ENCODE measurements around the gene EPHB1. TPM values are rescaled to one million over a fixed set of nuclear protein-coding genes. Genes with fewer than 3 reads are reported as not detected.
"Not testable (repeated sequence)": the region's sequence is repeated elsewhere in the genome, so short reads cannot be mapped to it uniquely, and the experiment has no call there.

Gene EPHB1
- polyA plus RNA-seq, 3 donors, result 0.06 to 0.55 TPM; not detected in 1

GRCh38 chr3:135109681-135110080 lies 314.6 kb downstream of the EPHB1 start:
- intact Hi-C loops (cut with micrococcal nuclease), result no loop called here
- H3K9me3 ChIP-seq (replicated peaks in 1 of 2; ENCODE audit: control insufficient read depth in 1 of 2, insufficient read depth in 1 of 2, low read length in 2 of 2), result no peaks in the 10 kb centered on the region
- H3K36me3 ChIP-seq (replicated peaks in 1 of 2; ENCODE audit: control insufficient read depth in 1 of 2, insufficient read depth in 2 of 2, low read length in 2 of 2), result no peaks in the 10 kb centered on the region
- no peaks in the 10 kb centered on the region for H3K4me1 ChIP-seq (ENCODE audit: control insufficient read depth in 1 of 2, insufficient read depth in 2 of 2, low read length in 2 of 2)
- Mint-ChIP-seq H3K36me3 (no peaks in the 10 kb centered on the region), H3K4me3 (no peak overlapping the region), H3K9me3 (peaks cover 0 to 8% (median 0%) of the 10 kb centered on the region in 7 donors), H3K27ac (no peak overlapping the region), H3K27me3 (ENCODE audit: low read depth in 3 of 3) (peaks cover 0 to 7% (median 2%) of the 10 kb centered on the region in 3 donors), H3K4me1 (no peaks in the 10 kb centered on the region)
- no peak overlapping the region for H3K4me3 ChIP-seq (replicated peaks in 1 of 3; ENCODE audit: low read depth in 2 of 3, low read length in 3 of 3)
- no peak overlapping the region for H3K9ac ChIP-seq (ENCODE audit: insufficient read depth, low read length, poor library complexity, severe bottlenecking)
- no peak for DNase-seq
- no peak overlapping the region for H3K4me2 ChIP-seq (replicated peaks; ENCODE audit: extremely low read depth, low read length, poor library complexity, severe bottlenecking)
- TF ChIP-seq, protein P1, sequence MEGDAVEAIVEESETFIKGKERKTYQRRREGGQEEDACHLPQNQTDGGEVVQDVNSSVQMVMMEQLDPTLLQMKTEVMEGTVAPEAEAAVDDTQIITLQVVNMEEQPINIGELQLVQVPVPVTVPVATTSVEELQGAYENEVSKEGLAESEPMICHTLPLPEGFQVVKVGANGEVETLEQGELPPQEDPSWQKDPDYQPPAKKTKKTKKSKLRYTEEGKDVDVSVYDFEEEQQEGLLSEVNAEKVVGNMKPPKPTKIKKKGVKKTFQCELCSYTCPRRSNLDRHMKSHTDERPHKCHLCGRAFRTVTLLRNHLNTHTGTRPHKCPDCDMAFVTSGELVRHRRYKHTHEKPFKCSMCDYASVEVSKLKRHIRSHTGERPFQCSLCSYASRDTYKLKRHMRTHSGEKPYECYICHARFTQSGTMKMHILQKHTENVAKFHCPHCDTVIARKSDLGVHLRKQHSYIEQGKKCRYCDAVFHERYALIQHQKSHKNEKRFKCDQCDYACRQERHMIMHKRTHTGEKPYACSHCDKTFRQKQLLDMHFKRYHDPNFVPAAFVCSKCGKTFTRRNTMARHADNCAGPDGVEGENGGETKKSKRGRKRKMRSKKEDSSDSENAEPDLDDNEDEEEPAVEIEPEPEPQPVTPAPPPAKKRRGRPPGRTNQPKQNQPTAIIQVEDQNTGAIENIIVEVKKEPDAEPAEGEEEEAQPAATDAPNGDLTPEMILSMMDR (IDR thresholded peaks at IDR 0.05), result no peak
- H3K27me3 ChIP-seq (ENCODE audit: control insufficient read depth in 2 of 2, insufficient read depth in 2 of 2, low read length in 2 of 2), result no peaks in the 10 kb centered on the region
- H3K79me2 ChIP-seq (ENCODE audit: insufficient read depth, low read length), result no peaks in the 10 kb centered on the region
- no peak overlapping the region for H2AFZ ChIP-seq (ENCODE audit: insufficient read depth, low read depth, low read length, poor library complexity, severe bottlenecking)
- H4K20me1 ChIP-seq (ENCODE audit: insufficient read depth, low read length), result no peaks in the 10 kb centered on the region
- H3K27ac ChIP-seq (ENCODE audit: low read depth in 1 of 2, low read length in 2 of 2), result no peak overlapping the region
- WGBS (ENCODE audit: insufficient coverage), result 71% methylated on average over 5 of the region's 8 CpGs

GRCh38 chr3:135114551-135114950 lies 319.5 kb downstream of the EPHB1 start:
- H3K9me3 ChIP-seq (replicated peaks in 1 of 2; ENCODE audit: control insufficient read depth in 1 of 2, insufficient read depth in 1 of 2, low read length in 2 of 2); H3K36me3 ChIP-seq (replicated peaks in 1 of 2; ENCODE audit: control insufficient read depth in 1 of 2, insufficient read depth in 2 of 2, low read length in 2 of 2); H3K36me3 Mint-ChIP-seq; H3K27me3 Mint-ChIP-seq (ENCODE audit: low read depth in 3 of 3); H3K4me2 ChIP-seq (replicated peaks; ENCODE audit: extremely low read depth, low read length, poor library complexity, severe bottlenecking); intact Hi-C loops (cut with micrococcal nuclease); H3K27ac Mint-ChIP-seq; DNase-seq; H2AFZ ChIP-seq (ENCODE audit: insufficient read depth, low read depth, low read length, poor library complexity, severe bottlenecking); H3K27me3 ChIP-seq (ENCODE audit: control insufficient read depth in 2 of 2, insufficient read depth in 2 of 2, low read length in 2 of 2); H4K20me1 ChIP-seq (ENCODE audit: insufficient read depth, low read length); H3K27ac ChIP-seq (ENCODE audit: low read depth in 1 of 2, low read length in 2 of 2); H3K79me2 ChIP-seq (ENCODE audit: insufficient read depth, low read length); H3K4me3 ChIP-seq (replicated peaks in 1 of 3; ENCODE audit: low read depth in 2 of 3, low read length in 3 of 3); H3K4me1 Mint-ChIP-seq; H3K9ac ChIP-seq (ENCODE audit: insufficient read depth, low read length, poor library complexity, severe bottlenecking); H3K4me1 ChIP-seq (ENCODE audit: control insufficient read depth in 1 of 2, insufficient read depth in 2 of 2, low read length in 2 of 2); H3K4me3 Mint-ChIP-seq: not testable (repeated sequence)
- peaks cover 0 to 11% (median 5%) of the 10 kb centered on the region in 7 donors for H3K9me3 Mint-ChIP-seq
- WGBS (ENCODE audit: insufficient coverage), result no CpG with 5 or more reads among the region's 4 CpGs
